SU-DHL-6 (cell line): ENCODE results near the gene NANOS2.

Experiments used
- H2AFZ ChIP-seq: fragments of 200-600 bp; sonication (generic); 2 replicates; pipeline ENCODE4 v1.6.1; 2014; ENCODE audit warnings: low read depth, mild to moderate bottlenecking, moderate library complexity, mixed read lengths, antibody characterized with exemption, low read length; ENCODE audit not compliant: severe bottlenecking
- H3F3A ChIP-seq: fragments of 200-600 bp; shearing (Covaris generic); 2 replicates; pipeline ENCODE4 v1.6.0; 2016; ENCODE audit warnings: antibody characterized with exemption, mild to moderate bottlenecking; ENCODE audit not compliant: insufficient read depth
- H3K27ac ChIP-seq: fragments of 200-600 bp; sonication (generic); 2 replicates; pipeline ENCODE4 v1.5.1; 2016; ENCODE audit warnings: low read depth, mild to moderate bottlenecking, low read length, moderate library complexity, mixed read lengths
- H3K27me3 ChIP-seq: fragments of 200-600 bp; sonication (generic), shearing (Covaris generic); 2 replicates; pipeline ENCODE4 v1.6.0; 2014; ENCODE audit warnings: mild to moderate bottlenecking, low read length
- H3K36me3 ChIP-seq: fragments of 200-600 bp; sonication (generic); 2 replicates; pipeline ENCODE4 v1.6.1; 2014; ENCODE audit warnings: mild to moderate bottlenecking, low read length, mixed read lengths
- H3K4me2 ChIP-seq: fragments of 300-600, 200-600 bp; shearing (Covaris generic), sonication (generic); 2 replicates; pipeline ENCODE4 v1.6.0; 2014; ENCODE audit warnings: low read length, low read depth, mild to moderate bottlenecking; ENCODE audit not compliant: poor library complexity, severe bottlenecking
- H3K4me3 ChIP-seq: fragments of 200-600 bp; sonication (generic); 2 replicates; pipeline ENCODE4 v1.5.1; 2014; ENCODE audit warnings: antibody characterized with exemption, low read length, mild to moderate bottlenecking, mixed read lengths; ENCODE audit not compliant: insufficient read depth, poor library complexity, severe bottlenecking
- H3K79me2 ChIP-seq: fragments of 200-600 bp; sonication (generic); 2 replicates; pipeline ENCODE4 v1.6.1; 2014; ENCODE audit warnings: mild to moderate bottlenecking, low read length, moderate library complexity; ENCODE audit not compliant: insufficient read depth
- H3K9ac ChIP-seq: fragments of 200-600 bp; sonication (generic); 2 replicates; pipeline ENCODE4 v1.7.0; 2014; ENCODE audit warnings: mild to moderate bottlenecking, low read length
- H3K9me2 ChIP-seq: fragments of 200-600 bp; sonication (generic); replicated peaks from 2 replicates; pipeline ENCODE4 v1.6.1; 2014; ENCODE audit warnings: low read length; ENCODE audit not compliant: insufficient read depth
- H3K9me3 ChIP-seq: fragments of 200-600 bp; sonication (generic); 2 replicates; pipeline ENCODE4 v1.6.1; 2014; ENCODE audit warnings: low read length, mixed read lengths; ENCODE audit not compliant: insufficient read depth
- H4K20me1 ChIP-seq: fragments of 200-600 bp; sonication (generic); 2 replicates; pipeline ENCODE4 v1.6.1; 2014; ENCODE audit warnings: low read depth, mild to moderate bottlenecking, antibody characterized with exemption, low read length, moderate library complexity, mixed read lengths
- CTCF ChIP-seq: fragments of 200-600 bp; sonication (generic); IDR thresholded peaks from one replicate; pipeline ENCODE4 v1.5.1; 2017; ENCODE audit warnings: antibody characterized with exemption, mild to moderate bottlenecking, low read length, moderate library complexity; ENCODE audit not compliant: insufficient read depth, poor library complexity, severe bottlenecking
- EZH2phosphoT487 ChIP-seq: fragments of 200-600 bp; sonication (generic), shearing (Covaris generic); conservative IDR thresholded peaks from 2 replicates; pipeline ENCODE4 v1.6.1; 2018; ENCODE audit warnings: mild to moderate bottlenecking, antibody characterized with exemption, low read length, moderate library complexity, mixed read lengths

Gene NANOS2

GRCh38 chr19:45911291-45911690, 3.3 kb downstream of the NANOS2 start:
- no peaks in the 10 kb centered on the region for H4K20me1 ChIP-seq
- H3K9ac ChIP-seq = no peak overlapping the region
- no peak overlapping the region for H3K27ac ChIP-seq
- TF ChIP-seq CTCF = no peak
- no peak for TF ChIP-seq EZH2phosphoT487
- H3F3A ChIP-seq = no peaks in the 10 kb centered on the region
- no peaks in the 10 kb centered on the region for H3K9me3 ChIP-seq
- H3K27me3 ChIP-seq = no peaks in the 10 kb centered on the region
- H3K79me2 ChIP-seq = no peaks in the 10 kb centered on the region
- no peaks in the 10 kb centered on the region for H3K36me3 ChIP-seq
- H3K4me3 ChIP-seq = no peak overlapping the region
- H3K4me2 ChIP-seq = no peak overlapping the region
- H2AFZ ChIP-seq = no peak overlapping the region
- no peaks in the 10 kb centered on the region for H3K9me2 ChIP-seq

- H3K4me3 ChIP-seq = no peak overlapping the region
- H3K79me2 ChIP-seq = no peaks in the 10 kb centered on the region
- H3K9me3 ChIP-seq = no peaks in the 10 kb centered on the region
- no peaks in the 10 kb centered on the region for H3K36me3 ChIP-seq
- no peaks in the 10 kb centered on the region for H4K20me1 ChIP-seq
- no peaks in the 10 kb centered on the region for H3K27me3 ChIP-seq
- no peaks in the 10 kb centered on the region for H3F3A ChIP-seq
- no peaks in the 10 kb centered on the region for H3K9me2 ChIP-seq
- no peak overlapping the region for H3K27ac ChIP-seq
- no peak overlapping the region for H3K9ac ChIP-seq
- TF ChIP-seq EZH2phosphoT487 = no peak
- TF ChIP-seq CTCF = no peak
- no peak overlapping the region for H2AFZ ChIP-seq
- H3K4me2 ChIP-seq = no peak overlapping the region
Observed at GRCh38 chr19:45908956-45909355, 5.6 kb downstream of the NANOS2 start.

- no peak for TF ChIP-seq CTCF
- TF ChIP-seq EZH2phosphoT487 = no peak
- Histone ChIP-seq H4K20me1 (no peaks in the 10 kb centered on the region), H2AFZ (no peak overlapping the region)
Observed at GRCh38 chr19:45906221-45906620, 8.4 kb downstream of the NANOS2 start.

GRCh38 chr19:45905011-45905410, 9.6 kb downstream of the NANOS2 start:
- Histone ChIP-seq H3K27ac (no peak overlapping the region), H3K27me3 (no peaks in the 10 kb centered on the region), H3K9me2 (no peaks in the 10 kb centered on the region), H3K79me2 (peaks cover 17% of the 10 kb centered on the region; the same call in 1 of the 2 replicates), H4K20me1 (no peaks in the 10 kb centered on the region), H3K36me3 (no peaks in the 10 kb centered on the region), H3K4me2 (no peak overlapping the region), H3K9me3 (no peaks in the 10 kb centered on the region), H3K9ac (no peak overlapping the region), H3F3A (no peaks in the 10 kb centered on the region), H2AFZ (no peak overlapping the region), H3K4me3 (no peak overlapping the region)
- TF ChIP-seq EZH2phosphoT487 = no peak

More at GRCh38 chr19:45906221-45906620, 8.4 kb downstream of the NANOS2 start:
- Histone ChIP-seq H3F3A (no peaks in the 10 kb centered on the region), H3K9me2 (no peaks in the 10 kb centered on the region), H3K79me2 (peaks cover 9% of the 10 kb centered on the region; the same call in 1 of the 2 replicates), H3K4me3 (no peak overlapping the region), H3K9me3 (no peaks in the 10 kb centered on the region), H3K4me2 (no peak overlapping the region), H3K36me3 (no peaks in the 10 kb centered on the region), H3K9ac (no peak overlapping the region), H3K27me3 (no peaks in the 10 kb centered on the region), H3K27ac (no peak overlapping the region)
